GM23248 (cell line): ENCODE results near the gene NKAIN4.

ENCODE experiments used
- EZH2 ChIP-seq: fragments of 200-600 bp; sonication (generic); IDR thresholded peaks from 2 replicates; pipeline ENCODE4 v1.6.1; 2018; ENCODE audit warnings: antibody characterized with exemption, mild to moderate bottlenecking; ENCODE audit not compliant: insufficient read depth, poor library complexity, severe bottlenecking
- EZH2phosphoT487 ChIP-seq: fragments of 200-600 bp; sonication (generic); IDR thresholded peaks from 2 replicates; pipeline ENCODE4 v1.6.1; 2018; ENCODE audit warnings: antibody characterized with exemption, moderate library complexity, mild to moderate bottlenecking, low read depth; ENCODE audit not compliant: insufficient read depth

DNA sequence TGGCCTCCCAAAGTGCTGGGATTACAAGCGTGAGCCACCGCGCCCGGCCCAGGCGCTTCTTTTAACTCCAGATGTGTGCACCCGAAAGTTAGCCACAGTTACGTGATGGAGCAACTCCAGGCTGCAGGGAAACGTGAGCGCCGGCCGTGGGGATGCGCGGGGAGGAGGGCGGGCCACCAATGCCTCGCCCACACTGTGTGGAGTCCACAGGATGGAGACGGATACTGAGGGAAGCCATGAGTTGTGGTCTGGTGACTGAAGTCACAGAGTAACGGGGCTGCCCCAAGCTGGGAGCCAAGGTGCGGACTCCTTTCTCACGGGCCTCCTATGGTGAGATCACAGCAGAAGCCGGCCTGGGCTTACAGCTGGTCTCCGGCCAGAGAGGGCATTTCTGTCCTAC is 61.5 kb downstream of the NKAIN4 start:
- no peak for TF ChIP-seq EZH2phosphoT487
- TF ChIP-seq EZH2, result no peak
